Colonic mucosa (tissue), 4 donors: ENCODE measurements around the gene CUBN. TPM values are rescaled to one million over a fixed set of nuclear protein-coding genes. Genes with fewer than 3 reads are reported as not detected.

Experiments
- DNase-seq: peaks from one replicate; pipeline ENCODE4 v3.0.0-alpha.2; 2020
- H3K27ac ChIP-seq: fragments of 200-600 bp; one replicate; pipeline ENCODE4 v1.8.0; 2021
- H3K27me3 ChIP-seq: fragments of 200-600 bp; one replicate; pipeline ENCODE4 v1.8.0; 2021
- H3K36me3 ChIP-seq: fragments of 200-600 bp; one replicate; pipeline ENCODE4 v1.8.0; 2021
- H3K4me1 ChIP-seq: fragments of 200-600 bp; one replicate; pipeline ENCODE4 v1.8.0; 2021; ENCODE audit warnings: mild to moderate bottlenecking
- H3K4me3 ChIP-seq: fragments of 200-600 bp; one replicate; pipeline ENCODE4 v1.8.0; 2021
- H3K9ac ChIP-seq, 2 donors: one replicate each; pipeline ENCODE4 v1.7.0; 2013; ENCODE audit warnings: control low read depth in 2 of 2, low read depth in 2 of 2, low read length in 2 of 2
- H3K9me3 ChIP-seq: fragments of 200-600 bp; one replicate; pipeline ENCODE4 v1.8.0; 2021
- intact Hi-C: fragments of 100-400 bp; cut with DNase I; formaldehyde crosslinking; loops from one replicate; pipeline ENCODE4 v1.14.1; 2022
- total RNA-seq, 2 donors: library from RNA; stranded (reverse); fragmentation: NEBNext Ultra II Directional in 1 of 2; extraction: Animal tissue kit (Norgen Biotek cat#: 25700) in 1 of 2; gene quantifications; one replicate each; pipeline ENCODE4 v1.2.1, GENCODE V29; 2021
- TF ChIP-seq, protein P1 (sequence below): fragments of 200-600 bp; IDR thresholded peaks from one replicate; pipeline ENCODE4 v1.8.0; 2022; ENCODE audit warnings: antibody characterized with exemption, mild to moderate bottlenecking
- donor health status: healthy.
- donor health status: DM: no; HTN: no; CAD: no.
- donor health status: DM: no; HTN: no; CAD: no.

Gene CUBN
- total RNA-seq, 2 donors from 2014 or later, result 0.25 to 0.42 TPM

DNA sequence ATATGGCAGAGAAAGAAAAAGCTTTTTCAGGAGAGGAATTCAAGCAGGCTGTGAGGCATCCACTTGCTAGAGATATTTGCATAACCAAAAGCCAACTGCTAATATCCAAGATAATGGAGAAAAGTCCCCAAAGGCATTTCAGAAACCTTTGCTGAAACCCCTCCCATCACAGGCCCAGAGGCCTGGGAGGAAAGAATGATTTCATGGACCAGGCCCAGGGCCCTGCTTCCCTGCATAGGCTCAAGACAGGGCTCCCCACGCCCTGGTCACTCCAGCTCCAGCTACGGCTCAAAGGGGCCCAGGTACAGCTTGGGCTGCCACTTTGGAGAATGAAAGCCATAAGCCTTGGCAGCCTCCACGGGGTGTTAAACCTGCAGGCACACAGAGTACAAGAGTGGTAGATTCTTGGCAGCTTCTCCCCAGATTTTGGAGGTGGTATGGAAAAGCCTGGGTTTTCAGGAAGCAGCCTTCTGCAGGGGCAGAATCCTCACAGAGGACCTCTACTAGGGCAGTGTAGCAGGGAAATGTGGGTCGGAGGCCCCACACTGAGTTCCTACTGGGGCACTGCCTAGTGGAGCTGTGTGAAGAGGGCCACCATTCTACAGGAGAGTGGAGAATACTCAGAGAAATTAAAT, 306.8 kb downstream of the CUBN start:
- no peak for DNase-seq
- no peak overlapping the region for H3K4me3 ChIP-seq
- H3K27me3 ChIP-seq, result no peaks in the 10 kb centered on the region
- no peaks in the 10 kb centered on the region for H3K4me1 ChIP-seq
- H3K36me3 ChIP-seq, result no peaks in the 10 kb centered on the region
- H3K9me3 ChIP-seq, result no peaks in the 10 kb centered on the region
- H3K9ac ChIP-seq, result no peak overlapping the region
- H3K27ac ChIP-seq, result no peak overlapping the region
- TF ChIP-seq, protein P1, sequence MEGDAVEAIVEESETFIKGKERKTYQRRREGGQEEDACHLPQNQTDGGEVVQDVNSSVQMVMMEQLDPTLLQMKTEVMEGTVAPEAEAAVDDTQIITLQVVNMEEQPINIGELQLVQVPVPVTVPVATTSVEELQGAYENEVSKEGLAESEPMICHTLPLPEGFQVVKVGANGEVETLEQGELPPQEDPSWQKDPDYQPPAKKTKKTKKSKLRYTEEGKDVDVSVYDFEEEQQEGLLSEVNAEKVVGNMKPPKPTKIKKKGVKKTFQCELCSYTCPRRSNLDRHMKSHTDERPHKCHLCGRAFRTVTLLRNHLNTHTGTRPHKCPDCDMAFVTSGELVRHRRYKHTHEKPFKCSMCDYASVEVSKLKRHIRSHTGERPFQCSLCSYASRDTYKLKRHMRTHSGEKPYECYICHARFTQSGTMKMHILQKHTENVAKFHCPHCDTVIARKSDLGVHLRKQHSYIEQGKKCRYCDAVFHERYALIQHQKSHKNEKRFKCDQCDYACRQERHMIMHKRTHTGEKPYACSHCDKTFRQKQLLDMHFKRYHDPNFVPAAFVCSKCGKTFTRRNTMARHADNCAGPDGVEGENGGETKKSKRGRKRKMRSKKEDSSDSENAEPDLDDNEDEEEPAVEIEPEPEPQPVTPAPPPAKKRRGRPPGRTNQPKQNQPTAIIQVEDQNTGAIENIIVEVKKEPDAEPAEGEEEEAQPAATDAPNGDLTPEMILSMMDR, result no peak
- intact Hi-C loops, result no loop called here

DNA sequence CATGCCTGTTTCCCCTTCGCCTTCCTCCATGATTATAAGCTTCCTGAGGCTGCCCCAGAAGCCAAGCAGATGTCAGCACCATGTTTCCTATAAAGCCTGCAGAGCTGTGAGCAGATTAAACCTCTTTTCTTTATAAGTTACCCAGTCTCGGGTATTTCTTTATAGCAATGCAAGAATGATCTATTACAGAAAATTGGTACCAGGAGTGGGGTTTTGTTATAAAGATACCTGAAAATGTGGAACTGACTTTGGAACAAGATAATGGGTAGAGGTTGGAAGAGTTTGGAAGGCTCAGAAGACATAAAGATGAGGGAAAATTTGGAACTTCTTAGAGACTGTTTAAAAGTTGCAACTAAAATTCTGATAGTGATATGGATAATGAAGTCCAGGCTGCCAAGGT, 307.6 kb downstream of the CUBN start:
- Histone ChIP-seq H3K9me3 (no peaks in the 10 kb centered on the region), H3K27me3 (no peaks in the 10 kb centered on the region), H3K27ac (no peak overlapping the region), H3K36me3 (no peaks in the 10 kb centered on the region), H3K4me3 (no peak overlapping the region), H3K4me1 (no peaks in the 10 kb centered on the region), H3K9ac (no peak overlapping the region)
- TF ChIP-seq, protein P1, result no peak
- intact Hi-C loops, result no loop called here
- DNase-seq, result no peak

DNA sequence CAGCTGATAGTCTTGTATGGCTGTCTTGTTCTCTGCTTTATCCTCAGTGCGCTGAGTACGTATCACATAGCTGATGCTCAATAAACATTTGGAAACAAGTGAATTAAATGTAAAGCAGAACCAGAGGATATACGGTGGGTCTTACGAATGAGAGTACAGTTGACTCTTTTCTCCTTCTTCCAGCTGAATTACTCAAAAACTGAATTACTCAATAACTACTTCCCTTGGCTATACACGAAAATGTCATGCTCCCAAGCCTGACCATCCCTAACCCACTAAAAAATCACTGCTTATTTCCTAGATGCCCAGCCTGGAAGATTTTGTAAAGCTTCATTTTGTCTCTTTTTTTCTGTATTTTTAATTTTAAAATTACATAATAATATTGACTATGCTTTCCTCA, 309.2 kb downstream of the CUBN start:
- Histone ChIP-seq H3K9me3 (no peaks in the 10 kb centered on the region), H3K4me3 (no peak overlapping the region), H3K9ac (no peak overlapping the region), H3K4me1 (no peaks in the 10 kb centered on the region), H3K27me3 (no peaks in the 10 kb centered on the region), H3K36me3 (no peaks in the 10 kb centered on the region), H3K27ac (no peak overlapping the region)
- TF ChIP-seq, protein P1, result no peak
- no peak for DNase-seq
- intact Hi-C loops, result no loop called here

DNA sequence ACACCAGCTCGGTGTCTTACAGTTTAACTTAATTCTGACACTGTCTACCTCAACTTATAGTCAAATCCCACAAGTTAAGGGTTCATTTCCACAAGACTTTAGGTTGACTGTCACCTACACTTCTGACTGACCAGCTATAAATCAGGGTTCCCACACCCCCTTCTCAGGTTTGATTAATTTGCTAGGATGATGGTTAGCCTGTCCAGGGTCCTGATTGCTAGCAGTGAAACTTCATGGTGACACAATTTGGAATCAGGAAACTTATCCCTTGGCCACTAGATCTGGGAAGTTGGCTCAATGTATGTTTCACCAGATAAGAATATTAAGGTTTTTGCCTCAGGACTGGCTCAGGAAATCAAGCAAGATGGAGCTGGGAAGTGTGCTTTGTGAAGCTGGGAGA, 309.6 kb downstream of the CUBN start:
- intact Hi-C loops, result no loop called here

DNA sequence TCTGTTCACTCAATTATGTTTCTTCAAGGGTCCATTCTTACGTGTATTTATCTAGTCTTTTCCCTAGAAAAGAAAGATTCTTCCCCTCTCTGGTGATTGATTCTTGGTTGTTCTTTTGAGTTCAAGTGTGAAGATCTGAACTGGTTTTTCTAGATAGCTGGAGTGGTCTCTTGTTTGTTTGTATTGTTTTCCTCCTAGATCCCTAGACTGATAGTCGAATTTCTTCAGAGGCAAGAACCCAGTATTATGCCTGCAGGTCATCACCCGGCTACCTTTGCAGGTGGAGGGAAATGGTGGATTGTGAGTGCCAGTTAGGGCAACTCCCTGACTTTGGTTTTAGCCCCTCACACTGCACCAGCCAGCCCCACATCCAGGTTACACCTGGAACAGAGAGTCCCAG, 310.2 kb downstream of the CUBN start:
- no peaks in the 10 kb centered on the region for H3K36me3 ChIP-seq
- no peaks in the 10 kb centered on the region for H3K27me3 ChIP-seq
- DNase-seq, result no peak
- H3K27ac ChIP-seq, result no peak overlapping the region
- H3K4me1 ChIP-seq, result no peaks in the 10 kb centered on the region
- intact Hi-C loops, result no loop called here
- TF ChIP-seq, protein P1, result no peak
- no peak overlapping the region for H3K4me3 ChIP-seq
- no peaks in the 10 kb centered on the region for H3K9me3 ChIP-seq
- H3K9ac ChIP-seq, result no peak overlapping the region

More for the DNA sequence above, 309.6 kb downstream of the CUBN start:
- no peaks in the 10 kb centered on the region for H3K9me3 ChIP-seq
- no peaks in the 10 kb centered on the region for H3K36me3 ChIP-seq
- H3K4me1 ChIP-seq, result no peaks in the 10 kb centered on the region
- H3K9ac ChIP-seq, result no peak overlapping the region
- DNase-seq, result no peak
- no peaks in the 10 kb centered on the region for H3K27me3 ChIP-seq
- no peak overlapping the region for H3K4me3 ChIP-seq
- H3K27ac ChIP-seq, result no peak overlapping the region
- TF ChIP-seq, protein P1, result no peak
